Colon (tissue), 2 donors: ENCODE measurements around the gene CAP2.

ENCODE experiments used
- FAIRE-seq: peaks from 2 replicates; lab custom pipeline; 2012; peaks lifted over from hg19 to GRCh38; lab: Jason Lieb, UNC
- donor health status: control.
- donor health status: control.

Gene CAP2

GRCh38 chr6:17439243-17439993 is 46.0 kb downstream of the CAP2 start:
- FAIRE-seq = no peak

DNA sequence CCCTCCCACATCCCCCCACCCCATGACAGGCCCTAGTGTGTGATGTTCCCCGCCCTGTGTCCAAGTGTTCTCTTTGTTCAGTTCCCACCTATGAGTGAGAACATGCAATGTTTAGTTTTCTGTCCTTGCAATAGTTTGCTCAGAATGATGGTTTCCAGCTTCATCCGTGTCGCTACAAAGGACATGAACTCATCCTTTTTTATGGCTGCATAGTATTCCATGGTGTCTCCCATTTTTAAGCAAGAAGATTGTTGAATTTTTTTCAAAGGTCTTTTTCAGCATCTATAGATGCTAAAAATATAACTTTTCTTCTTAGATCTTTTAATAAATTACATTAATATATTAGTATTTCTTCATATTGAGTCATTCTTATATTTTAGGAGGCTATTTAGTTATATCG is 47.4 kb downstream of the CAP2 start:
- peak; percentile 14 for FAIRE-seq

DNA sequence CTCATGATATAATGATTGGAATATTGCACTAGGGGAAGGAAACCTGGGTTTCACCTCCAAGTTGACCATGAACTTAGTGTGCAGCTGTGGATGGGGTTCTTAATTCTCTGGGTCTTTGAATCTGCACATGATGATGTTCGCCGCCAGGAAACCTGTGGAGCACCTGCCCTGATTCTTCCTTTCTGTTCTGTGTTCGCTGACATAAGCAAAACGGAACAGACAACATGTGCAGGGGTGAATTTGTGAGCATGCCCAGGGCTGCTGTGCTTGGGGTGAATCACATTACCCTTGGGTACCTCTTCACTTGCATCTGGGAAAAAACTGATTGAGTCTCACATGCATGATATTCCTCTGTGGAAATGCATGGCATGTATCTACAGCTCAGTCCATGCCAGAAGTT is 48.8 kb downstream of the CAP2 start:
- no peak for FAIRE-seq

- no peak for FAIRE-seq
These were observed 53.3 kb downstream of the CAP2 start for GRCh38 chr6:17446713-17447112.

- FAIRE-seq = no peak
These were observed 54.8 kb downstream of the CAP2 start for GRCh38 chr6:17448165-17448564.

DNA sequence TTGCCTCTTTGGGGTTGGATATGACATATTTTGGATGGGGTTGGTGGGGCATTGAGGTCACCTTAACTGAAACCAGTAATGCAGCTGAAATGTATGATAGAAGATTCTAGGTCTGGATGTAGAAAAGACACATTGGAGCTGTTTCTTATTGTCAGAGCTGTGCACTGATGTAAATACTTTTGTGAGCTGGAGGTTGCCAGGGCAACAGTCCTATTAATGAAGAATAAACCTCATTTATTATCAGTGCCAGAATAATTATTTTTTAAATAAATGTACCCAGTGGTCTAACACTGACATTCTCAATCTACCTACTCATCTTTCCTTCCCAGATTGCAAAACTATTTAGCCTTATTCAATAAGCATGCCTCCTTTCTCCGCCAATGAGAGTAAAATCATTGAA is 57.0 kb downstream of the CAP2 start:
- no peak for FAIRE-seq

GRCh38 chr6:17450832-17451231 is 57.4 kb downstream of the CAP2 start:
- FAIRE-seq = no peak

DNA sequence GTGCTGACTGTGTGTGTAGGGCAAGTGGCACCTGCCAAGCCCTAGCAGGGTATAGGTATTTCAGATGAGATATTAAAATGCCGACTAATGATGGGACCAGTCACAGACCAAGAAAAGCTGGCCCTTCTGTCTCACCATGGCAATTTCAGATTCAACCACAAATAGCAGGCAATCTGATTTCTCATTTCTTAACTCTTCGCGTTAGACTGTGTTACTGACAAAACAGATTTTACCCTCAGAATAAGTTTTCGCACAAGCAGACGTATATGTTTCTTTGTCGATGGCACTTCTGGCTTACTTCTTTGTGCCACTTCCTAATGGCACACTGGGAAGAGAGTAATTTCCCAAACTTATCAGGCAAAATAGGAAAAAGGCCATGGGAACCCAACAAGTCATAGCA is 58.7 kb downstream of the CAP2 start:
- FAIRE-seq = no peak

GRCh38 chr6:17454316-17455005 is 61.1 kb downstream of the CAP2 start:
- no peak for FAIRE-seq

DNA sequence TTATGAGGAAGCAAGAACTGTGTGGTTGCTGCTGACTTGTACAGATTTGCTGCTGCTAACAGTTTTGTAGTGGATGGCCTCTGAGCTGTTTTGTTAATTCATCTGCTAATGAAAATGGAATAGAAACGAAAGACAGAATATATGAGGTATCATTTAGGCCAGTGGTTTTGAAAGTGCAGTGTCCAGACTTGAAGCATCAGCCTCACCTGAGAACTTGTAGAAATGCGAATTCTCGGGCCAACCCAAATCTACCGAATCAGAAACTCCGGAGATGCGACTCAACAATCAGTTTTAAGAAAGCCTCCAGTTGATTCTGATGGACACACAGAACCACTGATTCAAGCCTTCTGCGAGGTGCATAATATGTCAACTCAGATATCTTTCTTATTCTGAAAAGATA is 62.5 kb downstream of the CAP2 start:
- no peak for FAIRE-seq

GRCh38 chr6:17456711-17457110 is 63.3 kb downstream of the CAP2 start:
- no peak for FAIRE-seq

DNA sequence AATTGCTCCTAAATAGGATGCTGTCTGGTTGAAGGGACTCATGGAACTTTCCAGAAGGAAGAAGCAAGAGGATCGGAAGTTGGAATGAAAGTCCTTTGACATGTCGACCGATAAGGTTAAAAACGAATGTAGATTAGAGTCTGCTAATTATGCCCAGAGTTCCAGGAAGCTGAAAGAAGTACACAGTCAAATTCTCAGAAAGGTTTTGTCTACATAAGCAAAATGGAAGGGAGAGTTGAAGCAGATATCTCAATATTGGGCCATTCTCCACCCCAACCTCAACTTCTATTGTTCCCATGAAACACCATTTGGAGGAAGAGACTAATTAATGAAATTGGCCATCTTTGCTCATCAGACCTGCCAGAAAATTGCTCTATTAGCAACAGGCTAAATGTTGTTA is 64.0 kb downstream of the CAP2 start:
- FAIRE-seq = no peak

DNA sequence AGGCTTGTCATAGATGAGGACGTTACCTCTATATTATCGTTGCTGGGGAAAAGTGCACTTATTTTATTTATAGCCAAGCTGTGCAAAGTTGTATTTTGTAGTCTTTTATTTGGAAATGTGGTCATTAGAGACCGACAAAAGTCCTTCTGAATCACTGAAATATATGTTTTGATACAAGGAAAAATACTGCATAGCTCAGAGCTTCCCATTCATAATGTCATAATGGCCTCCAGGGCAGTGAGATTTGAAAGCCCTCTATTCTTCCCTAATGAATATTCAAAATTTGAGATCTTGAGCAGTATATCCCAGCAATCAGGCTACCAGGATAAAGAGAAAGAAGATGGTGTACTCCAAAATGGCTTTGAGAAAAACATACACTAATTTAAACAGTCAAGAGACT is 64.6 kb downstream of the CAP2 start:
- no peak for FAIRE-seq

DNA sequence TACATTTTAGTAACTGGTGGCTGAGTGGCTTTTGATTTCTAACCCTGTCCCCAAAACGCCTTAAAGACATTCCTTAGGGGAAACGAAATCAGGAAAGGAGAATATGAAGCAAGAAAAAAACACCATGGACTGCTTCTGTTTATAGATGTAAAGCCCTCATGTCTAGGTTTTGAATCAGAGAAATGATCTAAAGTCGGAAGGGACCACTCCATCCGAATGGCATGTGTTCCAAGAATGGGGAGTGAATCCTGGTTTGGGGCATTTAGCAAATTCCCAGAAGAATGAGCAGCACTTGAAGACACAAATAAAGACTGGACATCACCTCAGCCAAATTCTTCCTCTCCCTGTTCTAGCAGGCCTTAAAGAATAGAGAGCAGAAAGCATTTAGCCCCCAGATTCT is 65.6 kb downstream of the CAP2 start:
- no peak for FAIRE-seq

DNA sequence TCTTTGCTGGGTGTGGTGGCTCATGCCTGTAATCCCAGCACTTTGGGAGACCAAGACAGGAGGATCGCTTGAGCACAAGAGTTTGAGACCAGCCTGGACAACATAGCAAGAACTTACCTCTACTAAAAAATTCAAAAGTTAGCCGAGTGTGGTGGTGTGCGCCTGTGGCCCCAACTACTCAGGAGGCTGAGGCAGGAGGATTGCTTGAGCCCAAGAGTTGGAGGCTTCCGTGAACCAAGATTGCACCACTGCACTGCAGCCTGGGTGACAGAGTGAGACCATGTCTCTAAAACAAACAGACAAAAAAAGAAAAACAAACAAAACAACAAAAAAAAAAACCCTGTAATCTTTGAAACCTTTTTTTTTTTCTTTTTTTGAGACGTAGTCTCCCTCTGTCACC is 67.5 kb downstream of the CAP2 start:
- no peak for FAIRE-seq

GRCh38 chr6:17466147-17466546 is 72.8 kb downstream of the CAP2 start:
- no peak for FAIRE-seq

DNA sequence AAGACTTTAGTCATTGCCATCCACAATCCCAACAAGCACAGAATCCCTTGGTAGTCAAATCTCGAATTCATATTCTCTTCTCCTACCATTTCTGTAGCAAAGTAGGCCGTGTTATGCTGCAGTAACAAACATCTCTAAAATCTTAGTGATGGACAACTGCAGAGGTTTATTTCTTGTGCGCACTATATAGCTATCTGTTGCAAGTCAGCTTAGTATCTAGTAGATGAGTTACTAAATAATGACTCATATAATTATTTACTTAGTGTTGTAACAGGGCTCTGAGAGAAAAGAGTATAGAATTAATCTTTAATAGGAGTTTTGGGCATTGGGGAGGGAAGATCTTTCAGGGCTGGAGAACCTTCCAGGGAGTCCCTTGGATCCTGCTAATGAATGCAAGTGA is 73.3 kb downstream of the CAP2 start:
- no peak for FAIRE-seq

DNA sequence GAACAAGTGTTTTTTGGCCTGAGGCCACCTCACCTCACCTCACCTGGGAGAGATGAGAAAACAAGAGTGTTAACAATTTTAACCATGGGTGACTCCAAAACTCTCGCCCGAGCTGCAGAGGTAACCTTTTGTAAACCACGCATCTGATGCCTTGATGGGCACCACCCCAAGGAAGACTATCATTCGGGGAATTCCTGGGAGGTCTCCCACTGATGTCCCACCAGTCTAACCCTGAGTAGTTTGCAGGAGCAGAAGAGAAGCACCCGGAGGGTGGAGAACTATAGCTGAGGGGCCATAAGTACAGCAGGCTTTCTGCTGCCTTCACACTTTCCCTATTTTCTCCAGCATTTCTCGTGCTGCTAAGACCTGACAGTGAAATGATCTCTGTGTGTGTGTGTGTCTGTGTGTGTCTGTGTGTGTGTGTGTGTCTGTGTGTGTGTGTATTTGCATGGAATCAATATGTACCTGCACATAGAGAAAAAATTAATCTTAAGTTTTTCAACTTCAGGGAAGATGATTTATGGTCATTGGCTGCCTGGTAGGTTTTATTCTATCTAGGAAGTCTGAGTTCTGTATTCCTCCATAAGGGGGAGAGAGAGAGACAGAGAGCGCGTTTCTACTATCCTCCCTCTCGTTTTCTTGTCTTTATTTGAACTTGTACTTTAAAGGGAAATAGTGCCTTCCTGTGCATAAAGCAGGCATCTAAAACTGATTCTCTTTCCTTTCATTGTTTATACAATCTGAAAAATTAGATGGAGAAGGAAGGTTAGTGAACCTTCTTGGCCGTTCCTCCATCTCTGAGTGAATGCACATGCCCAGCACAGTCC is 75.8 kb downstream of the CAP2 start:
- FAIRE-seq = no peak

DNA sequence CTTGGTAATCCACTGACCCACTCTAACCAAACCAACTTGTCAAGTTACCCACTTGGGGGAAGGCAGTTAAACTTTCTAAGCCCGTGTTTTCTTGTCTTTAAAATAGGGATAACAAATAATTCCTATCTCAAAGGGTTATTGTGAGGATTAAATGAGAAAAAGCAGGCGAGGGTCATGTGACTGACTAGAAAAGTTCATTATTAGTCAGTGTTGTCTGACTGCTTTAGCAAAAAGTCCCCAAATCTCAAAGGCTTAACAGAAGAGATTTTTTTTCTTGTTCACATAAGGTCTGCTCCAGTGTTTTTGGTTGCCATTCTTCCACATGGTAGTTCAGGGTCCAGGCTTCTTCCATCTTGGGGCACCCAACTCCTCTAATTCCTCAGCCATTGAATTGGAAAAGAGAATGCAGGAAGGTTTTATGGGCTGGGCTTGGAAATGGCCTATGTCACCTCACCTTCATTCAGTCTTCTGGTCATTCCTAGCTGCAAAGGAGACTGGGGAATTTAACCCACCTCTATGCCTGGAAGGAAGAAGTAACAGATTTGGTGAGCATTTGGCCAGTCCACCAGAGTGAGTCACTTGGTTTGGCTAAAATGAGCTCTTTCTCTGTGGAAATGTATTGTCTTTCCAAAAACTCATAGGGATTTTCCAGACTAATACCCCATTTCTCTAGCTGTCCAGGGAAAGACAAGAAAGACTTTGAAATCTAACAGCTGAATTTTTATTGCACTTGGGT is 77.0 kb downstream of the CAP2 start:
- FAIRE-seq = no peak

GRCh38 chr6:17470938-17471327 is 77.5 kb downstream of the CAP2 start:
- no peak for FAIRE-seq

DNA sequence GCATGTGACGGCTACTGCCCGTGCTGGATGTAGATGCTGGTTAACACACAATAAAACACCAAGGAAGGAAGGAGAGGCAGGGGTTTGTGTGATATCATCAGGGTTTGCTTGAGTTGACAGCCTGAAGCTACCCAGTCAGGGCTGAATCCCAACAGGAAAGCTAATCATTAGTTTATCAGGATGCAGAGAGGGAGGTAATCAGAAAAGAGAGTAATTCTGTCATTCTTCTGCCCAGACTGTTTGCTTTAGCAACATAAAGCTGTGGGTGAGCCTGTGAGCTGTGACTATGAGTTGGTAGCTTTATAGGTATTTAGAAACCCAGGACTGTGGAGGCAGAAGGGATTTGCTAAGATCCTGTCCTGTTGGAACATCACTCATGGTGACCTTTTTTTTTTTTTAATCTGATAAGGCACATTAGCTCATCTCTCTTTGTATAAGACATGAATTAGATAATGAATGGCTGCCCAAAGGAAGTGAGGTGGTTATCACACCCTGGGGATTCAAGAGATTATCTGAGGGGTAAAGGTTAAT is 79.3 kb downstream of the CAP2 start:
- FAIRE-seq = no peak

GRCh38 chr6:17473554-17473953 is 80.2 kb downstream of the CAP2 start:
- FAIRE-seq = no peak
